ENCODE data around the gene PRR15L.
"Not testable (repeated sequence)": the region's sequence is repeated elsewhere in the genome, so short reads cannot be mapped to it uniquely, and the experiment has no call there.

PRR15L gene

DNA sequence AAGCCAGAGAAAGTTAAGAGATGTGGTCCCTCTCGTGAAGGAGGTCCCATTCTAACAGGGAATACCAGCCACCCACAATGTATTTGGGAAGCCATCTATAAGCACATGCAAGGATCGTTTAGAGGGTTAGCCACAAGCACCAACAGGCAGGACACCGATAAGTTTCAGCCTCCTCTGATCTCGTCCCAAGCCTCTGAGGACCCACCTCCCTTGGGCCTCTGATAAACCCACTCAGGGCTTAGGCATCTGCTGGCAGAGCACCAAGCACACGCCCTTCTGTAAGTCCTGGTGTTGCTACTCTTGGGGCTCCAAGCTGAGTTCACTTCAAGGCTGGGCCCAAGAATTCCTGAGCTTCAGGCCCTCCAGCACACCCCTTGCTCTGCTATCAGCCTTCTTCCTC is 21.7 kb downstream of the PRR15L start:
- no peak for DNase-seq (ENCODE audit: extremely low read depth, insufficient read length)
- Histone ChIP-seq H3K36me3 (ENCODE audit: control insufficient read depth, insufficient read depth, low read length) (no peaks in the 10 kb centered on the region), H3K4me3 (replicated peaks; ENCODE audit: low read depth, low read length) (no peak overlapping the region), H3K27me3 (replicated peaks; ENCODE audit: control insufficient read depth, insufficient read depth, low read length) (no peaks in the 10 kb centered on the region)
- TF ChIP-seq CTCF (IDR thresholded peaks at IDR 0.05; ENCODE audit: insufficient read depth, low read length, poor library complexity, severe bottlenecking): no peak

DNA sequence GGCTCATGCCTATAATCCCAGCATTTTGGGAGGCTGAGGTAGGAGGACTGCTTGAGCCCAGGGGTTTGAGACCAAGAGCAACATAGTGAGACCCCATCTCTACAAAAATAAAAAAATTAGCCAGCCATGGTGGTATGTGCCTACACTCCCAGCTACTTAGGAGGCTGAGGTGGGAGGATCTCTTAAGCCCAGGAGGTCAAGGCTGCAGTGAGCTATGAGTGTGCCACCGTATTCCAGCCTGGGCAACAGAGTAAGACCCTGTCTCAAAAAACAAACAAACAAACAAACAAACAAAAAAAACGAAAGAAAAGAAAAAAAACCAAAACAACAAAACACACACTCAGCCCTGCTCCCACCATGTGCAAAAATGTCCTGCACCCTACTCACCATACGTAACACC is 22.2 kb downstream of the PRR15L start:
- DNase-seq (ENCODE audit: extremely low read depth, insufficient read length); H3K27me3 ChIP-seq (replicated peaks; ENCODE audit: control insufficient read depth, insufficient read depth, low read length); H3K4me3 ChIP-seq (replicated peaks; ENCODE audit: low read depth, low read length); H3K36me3 ChIP-seq (ENCODE audit: control insufficient read depth, insufficient read depth, low read length): not testable (repeated sequence)

DNA sequence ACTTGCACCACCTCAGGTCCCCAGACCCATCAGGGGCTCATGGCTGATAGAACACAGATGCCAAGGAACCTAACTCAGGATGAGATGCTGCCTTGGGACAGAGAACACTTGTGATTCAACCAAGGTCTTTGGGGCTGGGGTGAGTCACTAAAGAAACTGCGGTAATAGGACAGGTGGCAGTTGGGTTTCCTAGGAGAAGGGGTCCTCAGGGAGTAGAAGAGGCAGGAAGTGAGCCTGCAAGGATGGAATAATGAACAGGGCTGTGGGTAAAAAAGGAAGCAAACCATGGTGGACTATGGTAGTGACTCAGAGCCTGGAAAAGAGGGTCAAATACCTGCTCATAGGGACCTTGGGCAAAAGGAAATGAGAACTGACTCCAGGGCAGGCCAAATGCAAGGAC is 22.8 kb downstream of the PRR15L start:
- peaks cover 2% of the 10 kb centered on the region for H3K36me3 ChIP-seq (ENCODE audit: control insufficient read depth, insufficient read depth, low read length)
- TF ChIP-seq CTCF (IDR thresholded peaks at IDR 0.05; ENCODE audit: insufficient read depth, low read length, poor library complexity, severe bottlenecking): no peak
- no peak overlapping the region for H3K4me3 ChIP-seq (replicated peaks; ENCODE audit: low read depth, low read length)
- no peak for DNase-seq (ENCODE audit: extremely low read depth, insufficient read length)
- no peaks in the 10 kb centered on the region for H3K27me3 ChIP-seq (replicated peaks; ENCODE audit: control insufficient read depth, insufficient read depth, low read length)

- no peak for DNase-seq (ENCODE audit: extremely low read depth, insufficient read length)
- H3K36me3 ChIP-seq (ENCODE audit: control insufficient read depth, insufficient read depth, low read length): peaks cover 12% of the 10 kb centered on the region
- no peak for TF ChIP-seq CTCF (IDR thresholded peaks at IDR 0.05; ENCODE audit: insufficient read depth, low read length, poor library complexity, severe bottlenecking)
- no peak overlapping the region for H3K4me3 ChIP-seq (replicated peaks; ENCODE audit: low read depth, low read length)
- no peaks in the 10 kb centered on the region for H3K27me3 ChIP-seq (replicated peaks; ENCODE audit: control insufficient read depth, insufficient read depth, low read length)
Observed at GRCh38 chr17:47931848-47932247, 25.8 kb downstream of the PRR15L start.

GRCh38 chr17:47929218-47930000 is 28.3 kb downstream of the PRR15L start:
- Histone ChIP-seq H3K4me3 (replicated peaks; ENCODE audit: low read depth, low read length) (no peak overlapping the region), H3K27me3 (replicated peaks; ENCODE audit: control insufficient read depth, insufficient read depth, low read length) (no peaks in the 10 kb centered on the region), H3K36me3 (ENCODE audit: control insufficient read depth, insufficient read depth, low read length) (peaks cover 18% of the 10 kb centered on the region)
- no peak for TF ChIP-seq CTCF (IDR thresholded peaks at IDR 0.05; ENCODE audit: insufficient read depth, low read length, poor library complexity, severe bottlenecking)
- no peak for DNase-seq (ENCODE audit: extremely low read depth, insufficient read length)

GRCh38 chr17:47928415-47928814 is 29.3 kb downstream of the PRR15L start:
- no peak overlapping the region for H3K4me3 ChIP-seq (replicated peaks; ENCODE audit: low read depth, low read length)
- no peak for DNase-seq (ENCODE audit: extremely low read depth, insufficient read length)
- H3K36me3 ChIP-seq (ENCODE audit: control insufficient read depth, insufficient read depth, low read length): peaks cover 26% of the 10 kb centered on the region
- no peaks in the 10 kb centered on the region for H3K27me3 ChIP-seq (replicated peaks; ENCODE audit: control insufficient read depth, insufficient read depth, low read length)
- no peak for TF ChIP-seq CTCF (IDR thresholded peaks at IDR 0.05; ENCODE audit: insufficient read depth, low read length, poor library complexity, severe bottlenecking)
